Right lobe of liver (tissue), 6 donors: Measurements from ENCODE around the gene SLC34A3. TPM values are rescaled to one million over a fixed set of nuclear protein-coding genes. Genes with fewer than 3 reads are reported as not detected.
A peak's percentile ranks its signal among the peaks of the same experiment; 100 is the strongest.

ENCODE experiments used
- ATAC-seq, 4 donors: fragments of 200-7000 bp; cut with Tn5 transposase; one replicate each; pipeline ENCODE4 v1.9.1; 2020; ENCODE audit warnings: mild to moderate bottlenecking in 4 of 4, moderate library complexity in 4 of 4
- DNase-seq, 3 donors: peaks; one replicate each; pipeline ENCODE4 v3.0.0-alpha.2; 2020
- H3K27ac ChIP-seq, 3 donors: fragments of 200-600 bp; one replicate each; pipeline ENCODE4 v1.8.0; 2022
- H3K27me3 ChIP-seq, 2 donors: fragments of 200-600 bp; one replicate each; pipeline ENCODE4 v1.8.0; 2022
- H3K36me3 ChIP-seq, 4 donors: fragments of 200-600 bp; sonication (generic) in 1 of 4; one replicate each; pipeline versions ENCODE4 v1.5.1 to v1.8.0; 2017 to 2022; ENCODE audit warnings: control low read depth in 1 of 4
- H3K4me1 ChIP-seq, 4 donors: fragments of 200-600 bp; sonication (generic) in 1 of 4; one replicate each; pipeline versions ENCODE4 v1.5.1 to v1.8.0; 2017 to 2022; ENCODE audit warnings: control low read depth in 1 of 4
- H3K4me3 ChIP-seq, 3 donors: fragments of 200-600 bp; one replicate each; pipeline ENCODE4 v1.8.0; 2022
- H3K9me3 ChIP-seq, 4 donors: fragments of 200-600 bp; sonication (generic) in 1 of 4; one replicate each; pipeline versions ENCODE4 v1.5.1 to v1.8.0; 2017 to 2022; ENCODE audit warnings: control low read depth in 1 of 4
- CTCF ChIP-seq, 4 donors: fragments of 200-600 bp in 3 of 4; fragments of 450-650 bp in 1 of 4; IDR thresholded peaks; one replicate each; pipeline versions ENCODE4 v1.5.1 to v1.8.0; 2016 to 2022; ENCODE audit warnings: antibody characterized with exemption in 4 of 4, mild to moderate bottlenecking in 2 of 4
- POLR2A ChIP-seq: fragments of 450-650 bp; IDR thresholded peaks from one replicate; pipeline ENCODE4 v1.6.1; 2017; ENCODE audit warnings: antibody characterized with exemption, mild to moderate bottlenecking
- WGBS: methylation state at CpG from one replicate; pipeline ENCODE4 v1.1.6; 2018; ENCODE audit warnings: low coverage, low lambda C conversion rate; ENCODE audit not compliant: insufficient coverage; ENCODE audit errors: missing lambda C conversion rate; 5-methylcytosine and 5-hydroxymethylcytosine counted together
- intact Hi-C, 2 donors: fragments of 100-400 bp; cut with DNase I; formaldehyde crosslinking; loops; one replicate each; pipeline versions ENCODE4 v1.11.2 to v1.14.1; 2022
- total RNA-seq, 6 experiments: library from RNA; depleted of rRNA in 2 of 6; stranded (reverse); fragments of >200 nt in 2 of 6; fragmentation: NEBNext Ultra II Directional in 3 of 6; extraction: Animal tissue kit (Norgen Biotek cat#: 25700) in 3 of 6; gene quantifications; one replicate each; pipeline versions ENCODE4 v1.1.0 to v1.2.4, GENCODE V29; 2016 to 2023
- donor health status: DM: no; HTN: yes; CAD: no.
- donor health status: DM: no; HTN: no; CAD: no.
- donor health status: DM: no; HTN: no; CAD: no.
- donor health status: DM: no; HTN: yes; CAD: no.
- donor health status: DM: no; HTN: yes; CAD: no.

Gene SLC34A3
- total RNA-seq, 6 experiments from 2014 or later: not detected

- ATAC-seq: peak in 3 of 4 donors; percentile 36 to 59 (median 53)
- peak in 2 of 3 donors; percentile 48 to 60 for DNase-seq
- H3K4me1 ChIP-seq: peaks cover 0 to 25% (median 12%) of the 10 kb centered on the region in 4 donors
- H3K9me3 ChIP-seq: no peaks in the 10 kb centered on the region
- WGBS: 25% methylated on average over 10 of the region's 19 CpGs
- H3K27ac ChIP-seq: peak overlapping the region in 2 of 3 donors; percentile 41 to 47
- intact Hi-C loops: no loop called here
- H3K27me3 ChIP-seq: no peaks in the 10 kb centered on the region
- H3K36me3 ChIP-seq: peaks cover 0 to 20% (median 2%) of the 10 kb centered on the region in 4 donors
- no peak for TF ChIP-seq POLR2A
- no peak for TF ChIP-seq CTCF (IDR thresholded peaks at IDR 0.05)
- peak overlapping the region in 1 of 3 donors; percentile 28 for H3K4me3 ChIP-seq
Observed at GRCh38 chr9:137268538-137269201, 38.0 kb downstream of the SLC34A3 start.

GRCh38 chr9:137269231-137269772, 38.6 kb downstream of the SLC34A3 start:
- Histone ChIP-seq H3K27me3 (no peaks in the 10 kb centered on the region), H3K36me3 (peaks cover 0 to 17% (median 2%) of the 10 kb centered on the region in 4 donors), H3K27ac (peak overlapping the region in 2 of 3 donors; percentile 41 to 47), H3K4me1 (peaks cover 0 to 28% (median 12%) of the 10 kb centered on the region in 4 donors), H3K4me3 (peak overlapping the region in 1 of 3 donors; percentile 28), H3K9me3 (no peaks in the 10 kb centered on the region)
- peak; percentile 62 to 76 (median 64) for DNase-seq
- WGBS: 22% methylated on average over 11 of the region's 17 CpGs
- ATAC-seq: peak; percentile 61 to 82 (median 74)
- TF ChIP-seq POLR2A (no peak), CTCF (IDR thresholded peaks at IDR 0.05) (no peak)
- intact Hi-C loops: no loop called here

- 93% methylated on average over 3 of the region's 32 CpGs for WGBS
- H3K36me3 ChIP-seq: peaks cover 0 to 10% (median 2%) of the 10 kb centered on the region in 4 donors
- H3K9me3 ChIP-seq: no peaks in the 10 kb centered on the region
- intact Hi-C loops: no loop called here
- no peak for DNase-seq
- H3K27ac ChIP-seq: no peak overlapping the region
- no peak overlapping the region for H3K4me3 ChIP-seq
- TF ChIP-seq CTCF (IDR thresholded peaks at IDR 0.05) (no peak), POLR2A (no peak)
- H3K4me1 ChIP-seq: peaks cover 0 to 28% (median 12%) of the 10 kb centered on the region in 4 donors
- H3K27me3 ChIP-seq: no peaks in the 10 kb centered on the region
- no peak for ATAC-seq
Observed at GRCh38 chr9:137270929-137271695, 40.4 kb downstream of the SLC34A3 start.

- no peak for TF ChIP-seq CTCF (IDR thresholded peaks at IDR 0.05)
- TF ChIP-seq POLR2A: no peak
- H3K27ac ChIP-seq: no peak overlapping the region
Observed at GRCh38 chr9:137271696-137272076, 41.0 kb downstream of the SLC34A3 start.

More at GRCh38 chr9:137271696-137272076, 41.0 kb downstream of the SLC34A3 start:
- 63% methylated on average over 1 of the region's 3 CpGs for WGBS
- DNase-seq: no peak
- ATAC-seq: no peak
- Histone ChIP-seq H3K4me1 (peaks cover 0 to 28% (median 12%) of the 10 kb centered on the region in 4 donors), H3K9me3 (no peaks in the 10 kb centered on the region), H3K4me3 (no peak overlapping the region), H3K27me3 (no peaks in the 10 kb centered on the region), H3K36me3 (peaks cover 0 to 10% (median 2%) of the 10 kb centered on the region in 4 donors)
- intact Hi-C loops: no loop called here
